GM21737 (cell line): ENCODE data around the gene AGBL4.
"Not testable (repeated sequence)": the region's sequence is repeated elsewhere in the genome, so short reads cannot be mapped to it uniquely, and the experiment has no call there.

Experiments used
- ATAC-seq: cut with Tn5 transposase; IDR thresholded peaks from one replicate; pipeline ENCODE4 v1.9.1; 2021; ENCODE audit warnings: mild to moderate bottlenecking, moderate library complexity; ENCODE audit not compliant: unreplicated experiment

The AGBL4 gene

GRCh38 chr1:49448200-49448599, 575.6 kb downstream of the AGBL4 start:
- no peak for ATAC-seq

DNA sequence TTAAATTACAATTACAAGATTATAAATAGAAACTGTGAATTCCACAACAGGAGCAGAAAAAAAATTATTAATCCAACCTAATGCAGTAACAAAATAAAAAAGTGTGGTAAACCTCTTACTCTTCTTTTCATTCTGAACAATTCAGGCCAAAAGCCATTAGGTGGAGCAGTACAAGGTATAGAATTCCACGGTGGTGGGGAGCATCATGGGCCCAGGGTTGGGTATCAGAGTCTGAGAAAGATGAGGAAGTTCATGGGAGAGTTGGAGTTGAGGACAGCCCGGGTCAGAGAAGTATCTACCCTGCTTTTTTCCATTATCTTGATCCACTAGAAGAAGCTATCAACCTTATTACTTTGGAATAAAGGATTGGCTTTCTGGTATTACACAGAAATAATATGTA, 586.9 kb downstream of the AGBL4 start:
- no peak for ATAC-seq

DNA sequence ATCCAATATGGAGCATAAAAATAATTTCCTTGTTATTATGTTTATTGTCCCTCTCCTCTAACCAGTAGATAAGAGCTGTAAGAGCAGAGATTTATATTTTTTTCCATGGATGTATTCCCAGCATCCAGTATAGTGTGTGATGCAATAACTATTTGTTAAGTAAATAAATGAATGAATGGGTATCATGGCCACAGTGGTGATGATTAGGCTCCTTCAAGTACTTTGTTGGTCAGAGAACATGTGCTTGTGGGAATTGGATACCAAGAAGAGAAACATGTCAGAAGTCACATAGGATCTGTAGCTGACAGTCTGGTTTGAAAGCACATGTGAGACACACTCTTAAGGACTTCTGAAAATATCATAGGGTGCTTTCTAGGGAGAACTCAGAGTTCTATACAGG, 588.5 kb downstream of the AGBL4 start:
- ATAC-seq, result no peak

GRCh38 chr1:49424782-49425181, 599.0 kb downstream of the AGBL4 start:
- ATAC-seq, result no peak

DNA sequence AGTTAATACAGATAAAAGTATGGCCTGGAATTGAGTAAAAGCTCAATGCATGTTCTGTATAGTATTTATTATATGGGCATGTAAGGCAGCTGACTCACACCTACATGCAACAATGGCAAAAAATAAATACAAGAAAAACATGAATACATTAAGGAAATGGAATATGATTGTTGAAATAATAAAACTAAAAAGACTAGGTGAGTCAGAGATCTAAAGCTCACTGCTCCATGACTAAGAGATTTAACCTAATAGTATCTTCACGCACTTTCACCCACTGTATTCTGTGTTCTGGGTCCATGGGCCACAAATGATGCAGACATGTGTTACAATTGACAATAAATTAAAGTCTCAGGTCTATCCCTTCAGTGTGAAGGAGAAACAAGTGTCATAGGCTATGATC, 607.0 kb downstream of the AGBL4 start:
- no peak for ATAC-seq

GRCh38 chr1:49408346-49408745, 615.4 kb downstream of the AGBL4 start:
- ATAC-seq, result no peak

GRCh38 chr1:49397086-49397485, 626.7 kb downstream of the AGBL4 start:
- no peak for ATAC-seq

DNA sequence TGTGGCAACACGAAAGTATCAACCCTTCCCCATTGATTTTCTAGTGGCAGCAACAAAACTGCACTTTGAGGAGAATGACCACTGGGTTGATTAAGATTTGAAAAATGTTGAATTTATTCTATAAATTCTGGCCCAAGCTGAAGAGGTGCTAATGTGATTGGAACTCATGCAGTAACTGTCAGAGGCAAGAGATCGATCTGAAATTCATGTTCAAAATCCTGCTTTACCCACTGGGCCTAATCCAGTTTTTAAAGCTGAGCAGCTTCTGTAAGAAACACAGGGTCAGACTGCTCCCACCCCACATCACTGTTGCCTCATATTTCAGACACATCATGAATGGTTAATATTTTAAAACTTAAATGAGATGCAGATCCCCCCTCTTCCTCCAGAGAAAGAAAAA, 629.6 kb downstream of the AGBL4 start:
- ATAC-seq, result no peak

DNA sequence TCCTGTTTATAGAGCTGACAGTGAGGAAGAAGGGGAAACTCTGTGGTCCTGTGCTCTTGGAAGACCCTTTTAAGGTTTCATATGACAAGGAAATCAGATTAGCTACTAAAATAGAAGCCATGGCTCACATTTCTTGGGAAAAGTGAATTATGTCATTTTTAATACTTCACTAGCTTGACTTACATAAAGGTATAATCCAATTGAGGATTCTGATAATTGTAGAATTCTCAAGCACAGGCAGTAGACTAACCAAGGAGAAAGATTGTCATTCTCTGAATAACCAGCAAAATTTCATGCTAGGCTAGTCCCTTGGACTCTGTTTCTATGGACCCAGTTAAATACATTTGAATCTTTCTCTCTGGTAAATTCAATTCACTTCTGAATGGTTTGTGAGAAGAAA, 634.1 kb downstream of the AGBL4 start:
- ATAC-seq, result no peak

DNA sequence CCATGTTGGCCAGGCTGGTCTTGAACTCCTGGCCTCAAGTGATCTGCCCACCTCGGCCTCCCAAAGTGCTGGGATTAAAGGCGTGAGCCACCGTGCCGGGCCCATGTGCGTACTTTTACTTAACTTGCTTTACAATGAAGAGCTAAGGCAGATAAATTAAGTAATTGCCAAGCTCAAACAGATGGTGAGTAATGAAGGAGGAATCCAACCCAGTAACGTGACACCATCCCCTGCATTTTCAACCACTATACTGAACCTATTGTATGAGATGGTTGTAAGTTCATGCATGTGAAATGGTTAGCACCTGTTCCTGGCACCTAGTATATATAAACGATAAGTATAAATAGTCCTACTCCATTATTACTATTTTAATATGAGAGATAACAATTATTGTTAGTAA, 659.1 kb downstream of the AGBL4 start:
- no peak for ATAC-seq

GRCh38 chr1:49363628-49364027, 660.1 kb downstream of the AGBL4 start:
- ATAC-seq, result no peak

- no peak for ATAC-seq
These were observed 665.7 kb downstream of the AGBL4 start for GRCh38 chr1:49358036-49358435.

DNA sequence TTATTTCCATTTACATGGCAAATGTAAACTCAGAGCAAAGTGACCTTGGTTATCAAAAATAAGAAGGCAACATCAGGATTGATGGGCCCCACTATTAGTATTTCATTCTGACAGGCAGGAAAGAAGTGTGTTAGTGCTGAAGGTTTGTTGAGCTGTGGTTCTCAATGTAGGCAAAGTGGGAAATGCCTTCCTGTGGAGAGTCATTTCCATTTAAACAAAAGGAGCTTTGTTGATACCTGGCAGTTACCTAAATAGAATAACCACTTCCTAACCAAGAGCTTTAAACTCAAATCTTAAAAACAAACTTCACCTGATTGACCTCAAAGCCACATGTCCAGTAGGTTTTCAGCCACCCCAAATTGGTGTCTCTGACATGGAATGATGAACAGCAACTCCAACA, 667.2 kb downstream of the AGBL4 start:
- no peak for ATAC-seq

- ATAC-seq, result no peak
These were observed 672.0 kb downstream of the AGBL4 start for GRCh38 chr1:49351768-49352167.

- ATAC-seq, result no peak
These were observed 676.9 kb downstream of the AGBL4 start for GRCh38 chr1:49346767-49347349.

DNA sequence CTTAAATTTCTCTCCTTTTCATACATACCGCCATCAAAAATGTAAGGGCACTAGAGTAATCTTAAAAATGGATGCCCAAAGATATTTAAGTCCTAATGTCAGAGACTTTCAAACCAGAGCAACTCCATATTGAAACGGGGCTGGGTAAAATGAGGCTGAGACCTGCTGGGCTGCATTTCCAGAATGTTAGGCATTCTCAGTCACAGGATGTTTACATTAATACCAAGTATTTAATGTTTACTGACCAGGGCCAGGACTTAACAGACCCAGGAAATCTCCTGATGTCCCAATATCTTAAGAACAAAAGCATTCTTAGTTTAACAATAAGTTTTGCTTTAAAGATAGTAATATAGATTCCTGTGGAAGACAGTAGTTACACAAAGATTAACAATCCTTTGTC, 683.2 kb downstream of the AGBL4 start:
- ATAC-seq, result no peak

GRCh38 chr1:49339043-49339442, 684.7 kb downstream of the AGBL4 start:
- ATAC-seq, result no peak

DNA sequence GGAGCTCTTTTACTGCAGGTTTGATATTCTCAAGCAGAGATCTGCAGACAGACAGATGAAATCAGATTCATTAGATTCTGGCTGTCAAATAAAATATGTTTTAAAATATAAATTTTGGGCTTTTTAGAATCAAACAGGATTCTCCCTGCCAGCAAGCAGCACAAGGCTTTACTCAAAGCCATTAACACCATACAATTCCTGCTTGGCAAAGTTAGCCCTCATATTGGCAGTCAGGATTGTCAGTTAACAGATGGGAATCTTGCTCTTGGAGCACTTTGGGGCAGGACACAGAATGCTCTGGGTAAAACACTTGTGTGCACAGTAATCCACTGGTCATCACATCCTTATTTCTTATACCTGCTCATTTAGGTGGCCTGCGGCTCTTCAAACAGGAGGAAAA, 686.5 kb downstream of the AGBL4 start:
- no peak for ATAC-seq

DNA sequence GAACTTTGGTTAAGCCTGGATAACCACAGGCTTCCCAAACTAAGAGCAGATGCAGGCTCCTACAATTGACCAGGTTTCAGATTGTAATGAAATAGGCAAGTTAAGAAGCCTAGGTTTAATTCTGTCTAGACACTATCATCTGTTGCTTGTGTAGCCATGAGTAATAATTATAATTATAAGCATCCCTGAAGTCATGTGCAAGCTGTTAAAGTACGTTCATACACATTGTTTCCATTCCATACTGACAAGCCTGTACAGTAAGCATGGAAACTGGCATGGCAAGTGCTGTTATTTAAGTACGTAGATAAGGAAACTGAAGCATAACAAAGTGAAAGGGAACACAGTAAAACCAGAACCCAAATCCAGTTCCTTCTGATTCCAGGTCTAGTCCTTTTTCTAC, 689.8 kb downstream of the AGBL4 start:
- no peak for ATAC-seq

GRCh38 chr1:49331066-49331852, 692.5 kb downstream of the AGBL4 start:
- ATAC-seq, result no peak

- ATAC-seq, result no peak
These were observed 699.7 kb downstream of the AGBL4 start for GRCh38 chr1:49323925-49324540.

GRCh38 chr1:49320493-49320892, 703.3 kb downstream of the AGBL4 start:
- not testable (repeated sequence) for ATAC-seq
